Upper lobe of right lung (tissue), 1 donor: Measurements from ENCODE around the gene STAB2. TPM values are rescaled to one million over a fixed set of nuclear protein-coding genes. Genes with fewer than 3 reads are reported as not detected.

Experiments
- ATAC-seq: fragments of 200-7000 bp; cut with Tn5 transposase; one replicate; pipeline ENCODE4 v1.9.1; 2020; ENCODE audit warnings: mild to moderate bottlenecking, moderate library complexity
- DNase-seq: peaks from one replicate; pipeline ENCODE4 v3.0.0-alpha.2; 2020
- H3K27ac ChIP-seq: fragments of 200-600 bp; one replicate; pipeline ENCODE4 v1.8.0; 2022
- H3K27me3 ChIP-seq: fragments of 200-600 bp; one replicate; pipeline ENCODE4 v1.8.0; 2022; ENCODE audit warnings: mild to moderate bottlenecking
- H3K36me3 ChIP-seq: fragments of 200-600 bp; one replicate; pipeline ENCODE4 v1.8.0; 2022
- H3K4me1 ChIP-seq: fragments of 200-600 bp; one replicate; pipeline ENCODE4 v1.8.0; 2022
- H3K4me3 ChIP-seq: fragments of 200-600 bp; one replicate; pipeline ENCODE4 v1.8.0; 2022; ENCODE audit warnings: mild to moderate bottlenecking
- H3K9me3 ChIP-seq: fragments of 200-600 bp; one replicate; pipeline ENCODE4 v1.8.0; 2022
- intact Hi-C: fragments of 100-400 bp; cut with DNase I; formaldehyde crosslinking; loops from one replicate; pipeline ENCODE4 v1.11.0; 2022
- total RNA-seq: library from RNA; stranded (reverse); fragmentation: NEBNext Ultra II Directional; extraction: Animal tissue kit (Norgen Biotek cat#: 25700); gene quantifications from one replicate; pipeline ENCODE4 v1.2.1, GENCODE V29; 2021
- TF ChIP-seq, protein P1 (sequence below): fragments of 200-600 bp; IDR thresholded peaks from one replicate; pipeline ENCODE4 v1.8.0; 2022; ENCODE audit warnings: antibody characterized with exemption
- donor health status: DM: no; HTN: yes; CAD: no; lungs with severe emphysema.

The STAB2 gene
- total RNA-seq, 1 donor from 2014 or later: 2.6 TPM

DNA sequence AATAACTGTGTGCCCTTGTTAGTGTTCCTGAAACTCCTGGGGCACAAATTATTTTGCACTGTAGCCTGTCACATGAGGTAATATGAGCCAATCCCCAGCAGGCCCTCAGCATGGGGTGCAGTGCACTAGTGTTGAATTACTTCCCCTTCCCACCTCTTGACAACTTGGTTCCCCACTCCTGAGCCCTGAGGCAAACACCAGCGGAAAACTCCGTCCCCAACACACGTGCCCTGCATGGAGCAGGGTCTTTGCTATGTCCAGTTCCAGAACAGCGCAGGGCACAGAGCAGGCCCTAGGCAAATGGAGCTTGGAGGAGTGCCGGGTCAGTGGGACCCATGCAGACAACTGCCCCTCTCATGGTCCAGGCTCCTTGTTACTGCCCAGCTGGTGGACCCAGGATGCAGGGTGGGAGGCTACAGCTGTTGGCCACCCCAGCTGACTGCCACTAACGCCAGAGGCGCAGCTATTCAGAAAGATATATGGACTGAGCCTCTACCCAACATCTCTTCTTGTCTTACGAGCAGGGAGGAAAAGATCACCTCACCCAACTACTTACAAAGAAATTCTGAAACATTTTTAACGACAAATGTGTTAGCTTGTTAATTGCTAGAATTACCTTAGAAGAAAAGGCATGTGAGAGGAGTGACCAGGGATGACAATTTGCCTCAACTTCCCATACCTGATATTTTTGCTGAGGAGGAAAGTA, 182.3 kb downstream of the STAB2 start:
- no peak for ATAC-seq
- TF ChIP-seq, protein P1, sequence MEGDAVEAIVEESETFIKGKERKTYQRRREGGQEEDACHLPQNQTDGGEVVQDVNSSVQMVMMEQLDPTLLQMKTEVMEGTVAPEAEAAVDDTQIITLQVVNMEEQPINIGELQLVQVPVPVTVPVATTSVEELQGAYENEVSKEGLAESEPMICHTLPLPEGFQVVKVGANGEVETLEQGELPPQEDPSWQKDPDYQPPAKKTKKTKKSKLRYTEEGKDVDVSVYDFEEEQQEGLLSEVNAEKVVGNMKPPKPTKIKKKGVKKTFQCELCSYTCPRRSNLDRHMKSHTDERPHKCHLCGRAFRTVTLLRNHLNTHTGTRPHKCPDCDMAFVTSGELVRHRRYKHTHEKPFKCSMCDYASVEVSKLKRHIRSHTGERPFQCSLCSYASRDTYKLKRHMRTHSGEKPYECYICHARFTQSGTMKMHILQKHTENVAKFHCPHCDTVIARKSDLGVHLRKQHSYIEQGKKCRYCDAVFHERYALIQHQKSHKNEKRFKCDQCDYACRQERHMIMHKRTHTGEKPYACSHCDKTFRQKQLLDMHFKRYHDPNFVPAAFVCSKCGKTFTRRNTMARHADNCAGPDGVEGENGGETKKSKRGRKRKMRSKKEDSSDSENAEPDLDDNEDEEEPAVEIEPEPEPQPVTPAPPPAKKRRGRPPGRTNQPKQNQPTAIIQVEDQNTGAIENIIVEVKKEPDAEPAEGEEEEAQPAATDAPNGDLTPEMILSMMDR: no peak
- Histone ChIP-seq H3K27ac (no peak overlapping the region), H3K36me3 (no peaks in the 10 kb centered on the region), H3K4me3 (no peak overlapping the region), H3K27me3 (no peaks in the 10 kb centered on the region), H3K9me3 (no peaks in the 10 kb centered on the region), H3K4me1 (no peaks in the 10 kb centered on the region)
- DNase-seq: no peak
- intact Hi-C loops: no loop called here

DNA sequence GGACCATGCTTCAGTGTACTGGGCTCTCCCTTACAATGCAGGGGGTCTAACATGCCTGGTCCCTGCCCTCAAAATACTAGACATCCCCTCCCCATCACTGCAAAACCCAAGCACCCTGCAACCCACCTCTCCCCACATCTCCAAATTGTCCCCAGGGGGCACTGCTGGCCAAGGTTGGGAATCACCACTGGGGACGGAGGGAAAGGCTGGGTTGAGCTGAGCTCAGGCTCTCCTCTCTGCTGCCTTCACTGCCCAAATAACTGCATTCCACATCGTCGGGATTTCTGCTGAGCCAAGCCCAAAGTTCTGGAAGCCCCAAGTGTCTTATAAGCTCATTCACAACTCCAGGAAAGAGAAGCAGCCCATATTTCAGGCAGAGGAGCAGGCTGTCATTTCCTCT, 184.4 kb downstream of the STAB2 start:
- no peaks in the 10 kb centered on the region for H3K9me3 ChIP-seq
- no peak overlapping the region for H3K27ac ChIP-seq
- no peak for DNase-seq
- intact Hi-C loops: no loop called here
- H3K4me1 ChIP-seq: no peaks in the 10 kb centered on the region
- H3K4me3 ChIP-seq: no peak overlapping the region
- TF ChIP-seq, protein P1: peak; percentile 48
- H3K36me3 ChIP-seq: no peaks in the 10 kb centered on the region
- peak; percentile 86 for ATAC-seq
- H3K27me3 ChIP-seq: no peaks in the 10 kb centered on the region

DNA sequence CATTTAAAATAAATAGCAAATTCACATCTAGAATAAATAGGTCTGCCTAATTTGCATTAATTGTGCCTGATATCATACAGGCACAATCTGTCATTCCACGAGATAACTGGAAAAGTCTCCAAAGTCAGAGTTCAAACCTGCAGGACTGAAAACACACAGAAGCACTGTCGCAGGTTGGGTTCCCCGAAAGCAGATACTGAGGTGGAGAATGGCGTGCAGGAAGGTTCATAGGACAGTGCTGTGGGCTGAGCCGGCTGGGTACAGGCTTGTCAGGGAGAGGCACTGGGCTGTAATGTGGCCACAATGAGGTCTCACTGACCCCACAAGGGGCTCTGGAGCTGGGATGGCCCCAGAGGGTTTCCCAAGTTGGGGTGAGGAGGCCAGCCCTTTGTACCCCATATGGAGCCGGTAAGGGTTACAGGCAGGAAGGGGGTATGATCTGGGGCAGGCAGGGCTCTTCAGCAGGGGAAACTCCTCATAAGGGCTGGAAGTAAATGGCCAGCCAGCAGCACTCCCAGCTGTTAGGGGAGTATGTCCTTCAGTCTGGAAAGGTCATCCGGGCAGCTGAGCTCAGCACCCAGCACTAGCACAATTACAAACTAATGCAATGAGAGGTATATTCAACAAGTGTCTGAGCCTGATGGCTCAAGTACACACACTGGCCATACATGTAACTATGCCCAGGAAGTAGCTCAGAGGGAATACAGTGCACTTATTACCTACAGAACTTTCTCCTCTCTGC, 185.5 kb downstream of the STAB2 start:
- H3K9me3 ChIP-seq: no peaks in the 10 kb centered on the region
- H3K27ac ChIP-seq: no peak overlapping the region
- intact Hi-C loops: no loop called here
- no peak for ATAC-seq
- peaks cover 4% of the 10 kb centered on the region for H3K36me3 ChIP-seq
- TF ChIP-seq, protein P1: no peak
- no peak for DNase-seq
- no peaks in the 10 kb centered on the region for H3K4me1 ChIP-seq
- no peaks in the 10 kb centered on the region for H3K27me3 ChIP-seq
- H3K4me3 ChIP-seq: no peak overlapping the region

DNA sequence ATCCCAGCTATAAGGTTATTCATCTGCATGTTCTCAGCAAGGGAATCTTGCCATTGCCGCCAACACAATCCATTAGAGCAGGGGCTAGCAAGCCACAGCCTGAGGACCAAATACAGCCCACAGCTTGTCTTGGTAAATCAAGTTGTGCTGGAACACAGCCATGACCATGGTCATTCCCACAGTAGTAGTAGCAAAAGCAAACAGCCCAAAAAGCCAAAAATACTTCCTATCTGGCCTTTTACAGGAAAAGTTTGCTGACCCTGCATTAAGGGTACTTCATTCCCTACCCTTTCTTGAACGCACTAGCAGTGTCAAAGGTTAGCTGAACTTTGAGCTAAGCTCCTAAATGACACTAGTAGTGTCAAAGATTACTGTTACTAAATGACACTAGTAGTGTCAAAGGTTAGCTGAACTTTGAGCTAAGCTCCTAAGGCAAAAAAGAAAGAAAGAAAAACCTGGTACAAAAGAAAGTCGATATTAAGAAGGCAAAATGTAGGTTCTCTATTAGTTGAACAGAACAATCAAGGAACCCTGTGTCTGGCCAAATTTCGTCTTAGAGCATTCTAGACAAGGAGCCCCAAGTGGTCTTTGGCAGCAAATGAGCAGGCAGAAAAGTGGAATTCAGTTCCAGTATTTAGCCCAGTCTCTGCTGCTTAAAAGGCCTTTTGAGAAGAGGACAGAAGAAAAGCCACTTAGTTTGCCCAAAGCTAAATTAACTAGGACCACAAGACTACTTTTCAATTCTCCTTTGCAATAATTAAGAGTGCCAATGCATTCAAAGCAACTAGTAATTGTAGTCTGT, 186.2 kb downstream of the STAB2 start:
- intact Hi-C loops: no loop called here
- DNase-seq: no peak
- Histone ChIP-seq H3K27me3 (no peaks in the 10 kb centered on the region), H3K4me1 (no peaks in the 10 kb centered on the region), H3K27ac (no peak overlapping the region), H3K36me3 (peaks cover 7% of the 10 kb centered on the region), H3K9me3 (no peaks in the 10 kb centered on the region), H3K4me3 (no peak overlapping the region)
- TF ChIP-seq, protein P1: no peak
- no peak for ATAC-seq

DNA sequence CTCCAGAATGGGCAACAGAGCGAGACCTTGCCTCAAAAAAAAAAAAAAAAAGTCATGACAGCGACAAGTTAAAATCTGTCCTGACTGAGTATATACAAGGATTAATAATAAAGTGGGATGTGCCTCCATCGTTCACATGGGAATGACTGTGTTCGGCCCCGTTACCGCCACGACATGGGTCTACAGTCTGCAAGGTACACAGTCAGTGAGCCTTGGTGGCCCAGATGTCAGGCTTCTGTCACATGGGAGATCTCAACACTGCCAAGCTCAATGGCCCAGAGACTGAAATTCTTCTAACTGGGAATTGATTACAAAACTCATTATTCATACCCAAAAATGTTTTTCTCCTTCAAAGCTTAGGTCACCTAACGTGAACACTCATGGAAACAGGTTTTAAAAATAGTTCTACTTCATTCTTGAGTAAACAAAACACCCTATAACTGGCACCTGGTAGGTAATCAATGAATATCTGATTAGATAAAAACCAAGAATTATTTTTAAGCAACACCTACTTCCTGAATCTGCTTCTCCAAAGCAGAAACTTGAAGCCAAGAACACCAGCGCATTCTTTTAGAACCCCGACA, 188.0 kb downstream of the STAB2 start:
- TF ChIP-seq, protein P1: no peak
- Histone ChIP-seq H3K4me1 (no peaks in the 10 kb centered on the region), H3K27ac (no peak overlapping the region), H3K27me3 (no peaks in the 10 kb centered on the region), H3K4me3 (no peak overlapping the region), H3K36me3 (peaks cover 7% of the 10 kb centered on the region), H3K9me3 (no peaks in the 10 kb centered on the region)
- DNase-seq (no peak), ATAC-seq (no peak)
- intact Hi-C loops: no loop called here
